LNCaP clone FGC (cell line): ENCODE results near the gene HGS.

Source experiments
- DNase-seq: peaks from one replicate; pipeline ENCODE4 v3.0.0-alpha.2; 2011; ENCODE audit warnings: low read depth
- H3K4me3 ChIP-seq: 2 replicates; pipeline ENCODE4 v1.5.1; 2011; ENCODE audit warnings: mild to moderate bottlenecking, low read depth, low read length, control low read depth
- CTCF ChIP-seq: IDR thresholded peaks from 2 replicates; pipeline ENCODE4 v1.5.1; 2012; ENCODE audit warnings: mild to moderate bottlenecking; ENCODE audit not compliant: control insufficient read depth, insufficient read depth; ENCODE audit errors: extremely low read depth

HGS gene

DNA sequence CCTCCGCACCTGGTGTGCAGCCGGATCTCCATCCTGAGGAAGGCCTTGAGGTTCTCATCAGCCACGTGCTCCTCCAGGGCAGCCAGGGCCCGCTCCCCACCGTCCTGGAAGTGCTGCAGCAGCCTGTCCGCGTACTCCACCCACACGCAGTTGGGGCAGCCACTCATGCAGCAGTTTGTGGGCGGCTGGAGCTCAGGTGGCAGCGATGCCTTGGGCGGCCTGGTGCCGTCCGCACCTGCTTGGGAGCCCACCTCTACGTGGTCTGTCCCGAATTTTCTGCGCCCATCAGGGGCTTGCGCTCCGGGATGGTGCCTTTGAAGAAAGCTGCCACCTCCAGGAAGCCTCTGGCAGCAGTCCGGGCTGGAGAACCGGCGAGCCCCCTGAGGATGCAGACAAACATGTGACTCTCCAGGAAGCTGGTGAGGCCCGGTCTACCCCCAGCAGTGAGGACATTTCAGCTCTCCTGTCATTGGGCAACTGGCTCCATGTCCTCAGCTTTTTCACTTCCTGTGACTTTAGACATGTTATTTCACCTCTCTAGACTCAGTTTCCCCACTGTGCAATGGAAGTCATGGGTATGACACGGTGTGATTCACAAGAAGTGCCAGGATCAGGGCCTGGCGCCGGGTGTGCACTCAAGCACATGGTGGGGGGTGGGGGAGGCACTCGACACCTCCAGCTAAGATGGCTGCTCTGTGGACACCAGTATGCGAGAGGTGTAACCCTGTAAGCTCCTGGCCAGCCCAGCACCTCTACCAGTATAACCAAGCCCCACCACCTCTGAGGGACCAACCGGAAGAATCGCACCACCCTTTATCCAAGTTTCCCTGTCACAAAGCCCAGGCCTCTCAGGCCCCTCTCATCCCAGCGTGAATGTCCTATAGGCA, 18.4 kb upstream of the HGS start:
- H3K4me3 ChIP-seq, result peak overlapping the region; percentile 99
- no peak for TF ChIP-seq CTCF
- DNase-seq, result no peak

DNA sequence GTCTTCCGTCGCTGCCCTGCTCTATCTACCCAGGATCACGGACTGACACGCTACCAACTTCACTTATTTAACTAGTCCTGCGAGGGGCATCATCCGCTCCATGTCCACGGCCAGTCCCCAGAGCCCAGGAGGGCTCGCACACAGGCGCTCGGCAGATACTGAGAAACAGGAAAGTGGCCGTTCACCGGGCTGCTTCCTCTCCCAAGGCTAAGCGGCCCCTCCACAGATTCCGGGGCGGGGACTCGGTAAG, 17.8 kb upstream of the HGS start:
- no peak for TF ChIP-seq CTCF
- H3K4me3 ChIP-seq, result peak overlapping the region; percentile 99
- DNase-seq, result no peak

DNA sequence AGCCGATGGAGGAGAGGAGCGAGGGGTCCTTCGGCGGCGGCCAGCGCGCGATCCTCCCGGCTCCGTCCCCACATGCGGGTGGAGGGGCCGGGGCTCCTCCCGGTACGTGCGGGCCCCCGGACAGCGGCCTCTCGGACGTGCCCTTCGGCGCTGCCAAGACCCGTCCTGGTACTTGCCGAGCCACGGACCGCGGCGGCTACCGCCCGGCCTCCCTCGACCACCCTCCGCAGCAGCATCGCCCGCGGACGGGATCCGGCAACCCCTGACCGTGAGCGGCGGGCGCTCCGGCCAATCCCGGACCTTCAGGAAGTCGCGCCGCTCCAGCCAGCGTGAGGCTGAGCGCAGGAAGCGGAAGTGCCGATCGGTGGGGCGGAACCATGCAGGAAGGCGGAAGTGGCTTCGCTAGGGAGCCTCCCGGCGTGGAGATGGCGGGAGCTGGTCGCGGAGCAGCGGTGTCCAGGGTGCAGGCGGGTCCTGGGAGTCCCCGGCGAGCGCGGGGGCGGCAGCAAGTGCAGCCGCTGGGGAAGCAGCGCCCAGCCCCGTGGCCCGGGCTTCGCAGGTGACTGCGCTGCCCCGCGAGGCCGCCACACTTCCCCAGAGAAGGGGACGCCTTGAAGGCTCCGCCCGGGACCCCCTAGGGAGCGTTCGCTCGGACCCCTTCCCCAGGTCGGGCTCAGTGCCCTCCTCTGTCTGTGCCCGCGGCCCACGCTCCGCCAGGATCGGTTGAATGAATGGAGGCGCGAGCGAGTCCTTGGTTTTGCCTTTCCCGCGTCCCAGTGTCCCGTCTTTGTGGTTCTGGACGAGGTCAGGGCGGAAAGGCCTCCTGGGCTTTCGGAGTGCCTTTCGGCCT, 17.2 kb upstream of the HGS start, which contains the start of the genes CCDC137 and OXLD1:
CCDC137 (plus strand) TSS at position 396 of the 850 bp plus-strand sequence; CDS start at position 426, 30 bp downstream.
OXLD1 (minus strand) TSS at position 264 of the 850 bp plus-strand sequence; CDS start at position 236, 28 bp downstream.
- TF ChIP-seq CTCF, result no peak
- peak; percentile 80 for DNase-seq
- H3K4me3 ChIP-seq, result peak within 1 kb of the TSS; percentile 99

DNA sequence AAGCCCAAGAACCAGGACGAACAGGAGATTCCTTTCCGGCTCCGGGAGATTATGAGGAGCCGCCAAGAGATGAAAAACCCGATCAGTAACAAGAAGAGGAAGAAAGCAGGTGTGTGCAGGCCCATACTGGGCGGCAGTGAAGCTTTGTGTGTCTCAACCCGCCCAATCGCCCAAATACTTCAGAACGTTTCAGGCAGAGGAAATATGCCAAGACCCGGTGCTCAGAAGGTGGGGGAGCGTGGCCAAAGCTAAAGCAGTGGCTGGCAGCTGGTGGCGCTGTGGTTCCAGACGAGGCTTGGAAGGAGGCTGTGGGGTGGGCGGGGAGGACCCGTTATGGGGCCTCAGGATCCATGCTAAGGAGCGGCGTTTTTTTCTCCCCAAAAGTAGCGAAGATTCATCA, 16.1 kb upstream of the HGS start:
- peak overlapping the region; percentile 99 for H3K4me3 ChIP-seq
- DNase-seq, result no peak
- 0 out of 2 replicates have a peak, but pooled peaks have one; percentile 5 for TF ChIP-seq CTCF

- no peak for TF ChIP-seq CTCF
- DNase-seq, result no peak
- H3K4me3 ChIP-seq, result no peak overlapping the region
Observed at GRCh38 chr17:81672504-81672903, 11.3 kb upstream of the HGS start.

DNA sequence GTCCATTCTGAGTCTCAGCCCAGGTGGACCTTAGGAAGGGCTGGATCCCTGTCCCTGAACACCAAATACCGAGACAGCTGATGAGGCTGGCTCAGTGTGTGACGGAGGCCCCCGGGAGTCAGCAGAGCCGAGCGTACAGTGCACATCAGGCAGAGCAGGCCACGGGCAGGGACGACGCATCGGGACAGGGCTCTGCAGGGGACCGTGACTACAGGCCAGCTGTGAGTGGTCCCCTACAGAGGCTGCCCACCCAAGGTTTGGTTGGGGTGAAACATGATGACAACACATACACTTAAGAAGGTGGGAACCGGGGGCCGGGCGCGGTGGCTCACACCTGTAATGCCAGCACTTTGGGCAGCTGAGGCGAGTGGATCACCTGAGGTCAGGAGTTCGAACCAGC, 10.9 kb upstream of the HGS start:
- no peak overlapping the region for H3K4me3 ChIP-seq
- DNase-seq, result no peak
- TF ChIP-seq CTCF, result no peak
